ENCODE measurements around the gene FAM187B.

DNA sequence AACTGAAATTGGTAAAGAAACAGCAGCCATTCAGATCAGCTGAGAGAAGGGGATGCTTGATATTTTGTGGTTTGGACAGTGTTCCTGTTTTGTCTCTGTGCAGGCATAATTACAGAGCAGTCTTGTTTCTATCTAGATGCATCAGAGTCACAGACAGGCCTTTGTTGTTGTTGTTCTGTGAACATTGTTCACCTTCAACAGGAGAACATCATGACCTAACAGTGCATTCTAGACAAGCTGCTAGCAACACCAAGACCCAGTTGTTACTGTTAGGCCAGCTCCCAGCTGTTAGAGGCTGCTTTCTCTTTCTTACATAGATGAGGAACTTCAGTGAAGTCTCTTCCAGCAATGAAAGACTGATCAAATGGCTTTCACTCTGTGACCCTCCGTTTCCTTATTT is 11.8 kb upstream of the FAM187B start:
- TF ChIP-seq, protein P1, sequence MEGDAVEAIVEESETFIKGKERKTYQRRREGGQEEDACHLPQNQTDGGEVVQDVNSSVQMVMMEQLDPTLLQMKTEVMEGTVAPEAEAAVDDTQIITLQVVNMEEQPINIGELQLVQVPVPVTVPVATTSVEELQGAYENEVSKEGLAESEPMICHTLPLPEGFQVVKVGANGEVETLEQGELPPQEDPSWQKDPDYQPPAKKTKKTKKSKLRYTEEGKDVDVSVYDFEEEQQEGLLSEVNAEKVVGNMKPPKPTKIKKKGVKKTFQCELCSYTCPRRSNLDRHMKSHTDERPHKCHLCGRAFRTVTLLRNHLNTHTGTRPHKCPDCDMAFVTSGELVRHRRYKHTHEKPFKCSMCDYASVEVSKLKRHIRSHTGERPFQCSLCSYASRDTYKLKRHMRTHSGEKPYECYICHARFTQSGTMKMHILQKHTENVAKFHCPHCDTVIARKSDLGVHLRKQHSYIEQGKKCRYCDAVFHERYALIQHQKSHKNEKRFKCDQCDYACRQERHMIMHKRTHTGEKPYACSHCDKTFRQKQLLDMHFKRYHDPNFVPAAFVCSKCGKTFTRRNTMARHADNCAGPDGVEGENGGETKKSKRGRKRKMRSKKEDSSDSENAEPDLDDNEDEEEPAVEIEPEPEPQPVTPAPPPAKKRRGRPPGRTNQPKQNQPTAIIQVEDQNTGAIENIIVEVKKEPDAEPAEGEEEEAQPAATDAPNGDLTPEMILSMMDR (IDR thresholded peaks at IDR 0.05), result no peak
- TF ChIP-seq POLR2AphosphoS5 (IDR thresholded peaks at IDR 0.05), result no peak

Measured in prostate gland (tissue), 2 donors.